Liver (tissue), 9 donors: ENCODE measurements around the gene ZNF574. TPM values are rescaled to one million over a fixed set of nuclear protein-coding genes. Genes with fewer than 3 reads are reported as not detected.

Experiments used
- DNase-seq: peaks from one replicate; pipeline ENCODE4 v3.0.0-alpha.2; 2017; ENCODE audit warnings: low spot score
- H3K27ac ChIP-seq, 2 donors: one replicate each; pipeline ENCODE4 v1.7.0; 2013; ENCODE audit warnings: inconsistent platforms in 2 of 2, low read length in 2 of 2, control low read depth in 1 of 2, low read depth in 1 of 2, mild to moderate bottlenecking in 1 of 2
- H3K27me3 ChIP-seq, 4 donors: one replicate each; pipeline versions ENCODE4 v1.6.1 to v1.7.0; 2013; ENCODE audit warnings: low read length in 3 of 4, inconsistent platforms in 1 of 4, mild to moderate bottlenecking in 1 of 4, moderate library complexity in 1 of 4; ENCODE audit not compliant: control insufficient read depth in 4 of 4, insufficient read depth in 4 of 4
- H3K36me3 ChIP-seq, 4 donors: one replicate each; pipeline versions ENCODE4 v1.6.1 to v1.7.0; 2013; ENCODE audit warnings: low read length in 3 of 4, mild to moderate bottlenecking in 3 of 4, low read depth in 1 of 4, moderate library complexity in 1 of 4; ENCODE audit not compliant: control insufficient read depth in 4 of 4, insufficient read depth in 3 of 4
- H3K4me1 ChIP-seq, 4 donors: one replicate each; pipeline versions ENCODE4 v1.6.1 to v1.7.0; 2013; ENCODE audit warnings: low read length in 3 of 4, mild to moderate bottlenecking in 3 of 4, moderate library complexity in 1 of 4; ENCODE audit not compliant: control insufficient read depth in 4 of 4, insufficient read depth in 4 of 4
- H3K4me3 ChIP-seq, 3 donors: one replicate each; pipeline versions ENCODE4 v1.6.1 to v1.7.0; 2013; ENCODE audit warnings: low read length in 3 of 3, control low read depth in 1 of 3, low read depth in 1 of 3, mild to moderate bottlenecking in 1 of 3
- H3K9ac ChIP-seq, 2 donors: one replicate each; pipeline ENCODE4 v1.7.0; 2013; ENCODE audit warnings: low read length in 2 of 2, mild to moderate bottlenecking in 2 of 2, moderate library complexity in 2 of 2, control low read depth in 1 of 2, low read depth in 1 of 2
- H3K9me3 ChIP-seq, 4 donors: one replicate each; pipeline versions ENCODE4 v1.6.1 to v1.7.0; 2013; ENCODE audit warnings: low read length in 3 of 4; ENCODE audit not compliant: control insufficient read depth in 4 of 4
- ATF3 ChIP-seq: IDR thresholded peaks from 2 replicates; pipeline ENCODE4 v1.6.1; 2016; ENCODE audit warnings: antibody characterized with exemption
- CTCF ChIP-seq: fragments of 150-350 bp; IDR thresholded peaks from 2 replicates; pipeline ENCODE4 v1.5.1; 2017; ENCODE audit warnings: improper control_type of control experiment, low read depth, low read length; ENCODE audit not compliant: missing input control
- EGR1 ChIP-seq, 2 donors: IDR thresholded peaks; 2 replicates each; pipeline ENCODE4 v1.6.1; 2016 to 2018; ENCODE audit warnings: antibody characterized with exemption in 2 of 2, low read depth in 2 of 2
- FOXA1 ChIP-seq: IDR thresholded peaks from 2 replicates; pipeline ENCODE4 v1.6.1; 2016; ENCODE audit warnings: antibody characterized with exemption
- FOXA2 ChIP-seq: IDR thresholded peaks from 2 replicates; pipeline ENCODE4 v1.6.1; 2016; ENCODE audit warnings: antibody characterized with exemption
- HNF4A ChIP-seq, 2 donors: conservative IDR thresholded peaks; 2 replicates each; pipeline ENCODE4 v1.6.1; 2016; ENCODE audit warnings: antibody characterized with exemption in 2 of 2, mild to moderate bottlenecking in 2 of 2
- JUND ChIP-seq, 2 donors: IDR thresholded peaks; 2 replicates each; pipeline ENCODE4 v1.6.1; 2016; ENCODE audit warnings: antibody characterized with exemption in 2 of 2
- MAX ChIP-seq: IDR thresholded peaks from 2 replicates; pipeline ENCODE4 v1.6.1; 2016; ENCODE audit warnings: antibody characterized with exemption
- RAD21 ChIP-seq, 2 donors: IDR thresholded peaks; 2 replicates each; pipeline ENCODE4 v1.6.1; 2016; ENCODE audit warnings: antibody characterized with exemption in 2 of 2, mild to moderate bottlenecking in 2 of 2
- REST ChIP-seq: IDR thresholded peaks from 2 replicates; pipeline ENCODE4 v1.6.1; 2016; ENCODE audit warnings: antibody characterized with exemption, mild to moderate bottlenecking
- SP1 ChIP-seq: IDR thresholded peaks from 2 replicates; pipeline ENCODE4 v1.6.1; 2018; ENCODE audit warnings: antibody characterized with exemption, mild to moderate bottlenecking
- WGBS: extraction: QIAGEN DNeasy Blood & Tissue Kit; methylation state at CpG from one replicate; pipeline ENCODE4 v1.1.7; 2013; 5-methylcytosine and 5-hydroxymethylcytosine counted together
- polyA plus RNA-seq, 2 donors: library from polyadenylated mRNA; stranded (reverse) in 1 of 2; unstranded in 1 of 2; fragments of 200-250 nt in 1 of 2; fragments of >200 nt in 1 of 2; fragmentation: Nextera tagmentation in 1 of 2; extraction: Ambion mirVana in 1 of 2; gene quantifications; one replicate each; pipeline versions ENCODE4 v1.2.1 to v1.2.3, GENCODE V29; 2013 to 2015
- total RNA-seq, 2 donors: library from RNA; depleted of rRNA; stranded (reverse); fragments of >200 nt; gene quantifications; one replicate each; pipeline ENCODE4 v1.2.3, GENCODE V29; 2014
- donor health status: healthy.
- donor health status: healthy.
- donor health status: healthy.
- donor health status: healthy.
- donor health status: healthy.

The ZNF574 gene
- total and polyA plus RNA-seq, 4 donors = 3.3 to 7.4 (median 6.5) TPM

GRCh38 chr19:42116308-42117075 lies 40.5 kb downstream of the ZNF574 start:
- Histone ChIP-seq H3K4me1 (no peaks in the 10 kb centered on the region), H3K4me3 (no peak overlapping the region), H3K9me3 (no peaks in the 10 kb centered on the region), H3K36me3 (no peaks in the 10 kb centered on the region), H3K9ac (no peak overlapping the region), H3K27ac (no peak overlapping the region), H3K27me3 (no peaks in the 10 kb centered on the region)
- DNase-seq = no peak
- TF ChIP-seq REST (no peak), CTCF (no peak)
- 91% methylated on average over 20 of the region's 20 CpGs for WGBS

GRCh38 chr19:42117076-42117475 lies 41.1 kb downstream of the ZNF574 start:
- H3K4me1 ChIP-seq = no peaks in the 10 kb centered on the region
- no peaks in the 10 kb centered on the region for H3K27me3 ChIP-seq
- TF ChIP-seq MAX (no peak), RAD21 (IDR thresholded peaks at IDR 0.05) (no peak), JUND (IDR thresholded peaks at IDR 0.05) (no peak), EGR1 (IDR thresholded peaks at IDR 0.05; ENCODE audit: low read depth in 2 of 2) (no peak), ATF3 (no peak), SP1 (no peak), FOXA1 (no peak), HNF4A (conservative IDR thresholded peaks at IDR 0.05) (no peak), REST (no peak), CTCF (no peak), FOXA2 (no peak)
- no peak overlapping the region for H3K9ac ChIP-seq
- H3K27ac ChIP-seq = no peak overlapping the region
- H3K9me3 ChIP-seq = no peaks in the 10 kb centered on the region
- no peak overlapping the region for H3K4me3 ChIP-seq
- WGBS = 91% methylated on average over 6 of the region's 6 CpGs
- no peaks in the 10 kb centered on the region for H3K36me3 ChIP-seq
- no peak for DNase-seq
